Measurements from ENCODE around the gene CDK14.

The CDK14 gene

GRCh38 chr7:91185771-91186170, 589.6 kb downstream of the CDK14 start:
- DNase-seq: no peak

GRCh38 chr7:91187061-91187460, 590.9 kb downstream of the CDK14 start:
- DNase-seq: no peak

- DNase-seq: no peak
Observed at GRCh38 chr7:91191771-91192170, 595.6 kb downstream of the CDK14 start.

- DNase-seq: no peak
Observed at GRCh38 chr7:91193141-91193540, 597.0 kb downstream of the CDK14 start.

GRCh38 chr7:91194841-91195240, 598.7 kb downstream of the CDK14 start:
- DNase-seq: no peak

- DNase-seq: no peak
Observed at GRCh38 chr7:91196058-91196457, 599.9 kb downstream of the CDK14 start.

- no peak for DNase-seq
Observed at GRCh38 chr7:91198371-91198770, 602.2 kb downstream of the CDK14 start.

- no peak for DNase-seq
Observed at GRCh38 chr7:91199601-91200000, 603.5 kb downstream of the CDK14 start.

- no peak for DNase-seq
Observed at GRCh38 chr7:91201442-91202113, 605.5 kb downstream of the CDK14 start.

- DNase-seq: no peak
Observed at GRCh38 chr7:91206361-91206960, 610.3 kb downstream of the CDK14 start.

GRCh38 chr7:91212582-91212981, 616.5 kb downstream of the CDK14 start:
- no peak for DNase-seq

- DNase-seq: no peak
Observed at GRCh38 chr7:91226411-91226810, 630.3 kb downstream of the CDK14 start.

- no peak for DNase-seq
Observed at GRCh38 chr7:91228327-91228726, 632.2 kb downstream of the CDK14 start.

GRCh38 chr7:91228927-91229558, 632.9 kb downstream of the CDK14 start:
- DNase-seq: no peak

GRCh38 chr7:91230100-91230499, 634.0 kb downstream of the CDK14 start:
- no peak for DNase-seq

- no peak for DNase-seq
Observed at GRCh38 chr7:91230503-91230902, 634.4 kb downstream of the CDK14 start.

GRCh38 chr7:91233212-91233611, 637.1 kb downstream of the CDK14 start:
- no peak for DNase-seq

- DNase-seq: no peak
Observed at GRCh38 chr7:91235211-91235832, 639.2 kb downstream of the CDK14 start.

- no peak for DNase-seq
Observed at GRCh38 chr7:91239171-91239604, 643.1 kb downstream of the CDK14 start.

GRCh38 chr7:91239772-91240171, 643.7 kb downstream of the CDK14 start:
- no peak for DNase-seq

GRCh38 chr7:91240376-91240941, 644.3 kb downstream of the CDK14 start:
- no peak for DNase-seq

GRCh38 chr7:91242097-91242844, 646.1 kb downstream of the CDK14 start:
- no peak for DNase-seq
